Transverse colon (tissue), 4 donors: ENCODE measurements around the gene FAM20C.

Experiments used
- CTCF ChIP-seq, 5 experiments: fragments of 200-600 bp in 3 of 5; fragments of 450-650 bp in 2 of 5; sonication (generic) in 3 of 5; IDR thresholded peaks; 1 replicate in 2 of 5; 2 replicates in 3 of 5; pipeline ENCODE4 v1.5.1; 2016 to 2017; ENCODE audit warnings: antibody characterized with exemption in 5 of 5, inconsistent platforms in 3 of 5, mild to moderate bottlenecking in 2 of 5, moderate library complexity in 1 of 5
- POLR2A ChIP-seq: fragments of 450-650 bp; IDR thresholded peaks from one replicate; pipeline ENCODE4 v1.6.1; 2016; ENCODE audit warnings: antibody characterized with exemption, mild to moderate bottlenecking, moderate library complexity
- POLR2AphosphoS5 ChIP-seq, 3 donors: sonication (generic); formaldehyde crosslinking; IDR thresholded peaks; one replicate each; pipeline ENCODE4 v1.6.1; 2016; ENCODE audit warnings: antibody characterized with exemption in 3 of 3

- no peak for TF ChIP-seq CTCF (IDR thresholded peaks at IDR 0.05)
- TF ChIP-seq POLR2A: no peak
- no peak for TF ChIP-seq POLR2AphosphoS5 (IDR thresholded peaks at IDR 0.05)
These were observed 66.8 kb downstream of the FAM20C start for GRCh38 chr7:259191-259505.
